GM18868 (cell line): ENCODE results near the gene LCN12.

ENCODE experiments used
- ATAC-seq: cut with Tn5 transposase; IDR thresholded peaks from one replicate; pipeline ENCODE4 v1.9.1; 2021; ENCODE audit warnings: mild to moderate bottlenecking, moderate library complexity; ENCODE audit not compliant: unreplicated experiment

Gene LCN12

DNA sequence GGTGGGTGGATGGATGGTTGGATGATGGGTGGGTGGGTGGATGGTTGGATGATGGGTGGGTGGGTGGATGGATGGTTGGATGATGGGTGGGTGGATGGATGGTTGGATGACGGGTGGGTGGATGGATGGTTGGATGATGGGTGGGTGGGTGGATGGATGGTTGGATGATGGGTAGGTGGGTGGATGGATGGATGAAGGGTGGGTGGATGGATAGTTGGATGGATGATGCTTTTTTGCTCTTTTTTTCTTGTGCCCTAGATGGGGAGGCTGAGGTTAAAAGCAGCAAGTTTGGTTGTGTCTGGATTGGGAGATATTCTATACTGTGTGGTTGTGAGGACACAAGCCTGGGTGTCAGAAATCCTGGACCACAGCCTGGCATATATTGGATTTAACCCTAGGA lies 5.4 kb downstream of the LCN12 start:
- no peak for ATAC-seq

DNA sequence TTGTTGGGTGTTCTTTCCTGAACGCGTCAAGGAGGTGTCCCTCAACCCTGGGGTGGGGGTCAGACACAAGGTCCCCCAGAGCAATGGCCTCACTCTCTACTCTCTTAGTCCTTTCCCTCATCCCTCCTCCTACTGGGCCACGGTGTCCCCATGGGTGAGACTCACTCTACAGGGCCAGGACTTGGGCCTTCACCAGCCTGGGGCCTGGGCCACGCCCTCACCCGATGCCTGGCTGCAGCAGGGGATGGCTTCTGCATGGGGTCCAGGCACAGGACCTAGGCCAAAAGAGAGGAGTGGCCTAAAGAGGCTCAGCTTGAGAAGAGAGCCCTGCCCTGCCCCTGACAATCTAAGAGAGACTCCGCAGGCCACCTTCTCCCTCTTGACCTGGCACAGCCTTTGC lies 5.8 kb downstream of the LCN12 start:
- ATAC-seq, result no peak

DNA sequence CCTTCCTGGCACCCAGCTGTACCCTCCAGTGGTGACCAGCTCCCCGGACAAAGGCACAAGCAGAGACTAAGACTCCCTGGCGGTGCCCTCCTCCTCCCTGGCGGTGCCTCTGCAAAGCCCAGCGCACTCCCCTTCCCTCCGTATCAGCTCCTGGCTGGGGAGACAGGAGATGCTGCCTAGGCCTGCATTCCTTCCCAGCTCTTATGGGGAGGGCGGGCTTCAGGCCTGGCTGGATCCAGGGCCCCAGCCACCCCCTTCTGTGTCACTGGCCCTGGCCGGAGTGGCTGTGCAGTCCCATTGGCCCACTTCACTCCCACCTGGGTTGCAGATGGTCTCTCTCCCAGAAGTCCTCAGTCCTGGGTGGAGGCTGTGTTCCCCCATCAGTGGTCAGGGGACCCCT lies 6.4 kb downstream of the LCN12 start:
- no peak for ATAC-seq

DNA sequence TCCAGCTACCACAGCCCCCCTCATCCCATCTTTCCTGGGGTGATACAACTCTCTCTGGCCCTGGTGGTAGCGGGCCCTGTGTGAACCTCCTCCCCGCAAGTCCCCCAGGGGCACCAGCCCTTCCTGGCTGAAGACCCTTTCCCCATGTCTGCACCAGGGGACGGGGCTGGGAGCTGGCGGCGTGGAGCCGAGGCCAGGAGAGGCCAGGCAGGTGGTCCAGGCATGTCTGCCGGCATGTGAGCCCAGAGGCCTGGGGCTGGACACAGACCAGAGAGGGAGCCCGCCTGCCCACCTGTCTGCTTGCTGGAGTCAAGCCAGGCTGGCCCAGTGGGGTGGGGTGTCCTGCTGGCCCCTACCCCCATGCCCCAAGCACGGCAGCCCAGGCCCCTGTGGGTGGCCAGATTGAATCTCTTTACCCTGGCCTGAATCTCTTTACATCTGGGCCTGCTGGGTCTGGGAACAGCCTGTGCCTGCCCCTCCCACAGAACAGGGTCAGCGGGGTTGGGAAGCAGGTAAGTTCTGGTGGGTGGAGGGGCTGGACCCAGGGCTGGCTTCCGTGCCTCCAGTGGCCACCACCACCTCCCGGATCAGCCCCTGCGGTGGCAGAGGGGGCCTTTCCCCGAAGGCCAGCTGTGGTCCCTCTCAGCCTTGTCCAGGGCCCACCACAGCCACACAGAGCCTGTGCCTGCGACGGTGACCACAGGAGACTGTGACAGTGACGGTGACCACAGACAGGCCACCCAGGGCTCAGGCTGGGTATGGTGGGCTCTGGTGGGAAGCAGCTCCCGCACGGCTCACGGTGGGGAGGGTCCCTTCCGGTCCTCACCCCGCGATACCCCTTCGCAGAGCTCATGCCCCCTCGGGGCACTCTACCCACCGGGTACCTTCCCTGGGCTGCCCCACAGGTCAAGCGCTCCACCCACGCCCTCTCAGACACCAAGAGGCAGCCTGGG lies 7.1 kb downstream of the LCN12 start:
- no peak for ATAC-seq

DNA sequence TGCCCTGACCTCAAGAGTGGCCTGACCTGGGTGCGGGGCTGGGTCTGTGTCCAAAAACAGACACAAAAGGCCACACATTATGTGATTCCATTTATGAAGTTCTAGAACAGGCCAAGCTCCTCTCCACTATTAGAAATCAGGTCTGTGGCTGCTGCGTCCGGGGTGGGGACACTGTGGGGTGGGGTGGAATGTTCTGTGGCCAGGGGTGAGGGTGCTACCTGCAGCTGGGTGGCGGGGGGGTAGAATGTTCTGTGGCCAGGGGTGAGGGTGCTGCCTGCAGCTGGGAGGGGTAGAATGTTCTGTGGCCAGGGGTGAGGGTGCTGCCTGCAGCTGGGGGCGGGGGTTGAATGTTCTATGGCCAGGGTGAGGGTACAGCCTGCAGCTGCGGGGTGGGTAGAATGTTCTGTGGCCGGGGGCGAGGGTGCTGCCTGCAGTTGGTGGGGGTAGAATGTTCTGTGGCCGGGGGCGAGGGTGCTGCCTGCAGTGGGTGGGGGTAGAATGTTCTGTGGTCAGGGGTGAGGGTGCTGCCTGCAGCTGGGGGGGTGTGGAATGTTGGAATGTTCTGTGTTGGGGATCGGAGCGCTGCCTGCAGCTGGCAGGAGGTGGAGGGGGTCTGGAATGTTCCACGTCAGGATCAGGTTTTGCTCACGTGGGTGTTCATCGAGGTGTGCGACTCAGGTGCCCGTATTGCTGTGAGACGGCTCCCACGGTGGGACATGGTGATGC lies 8.3 kb downstream of the LCN12 start:
- no peak for ATAC-seq

DNA sequence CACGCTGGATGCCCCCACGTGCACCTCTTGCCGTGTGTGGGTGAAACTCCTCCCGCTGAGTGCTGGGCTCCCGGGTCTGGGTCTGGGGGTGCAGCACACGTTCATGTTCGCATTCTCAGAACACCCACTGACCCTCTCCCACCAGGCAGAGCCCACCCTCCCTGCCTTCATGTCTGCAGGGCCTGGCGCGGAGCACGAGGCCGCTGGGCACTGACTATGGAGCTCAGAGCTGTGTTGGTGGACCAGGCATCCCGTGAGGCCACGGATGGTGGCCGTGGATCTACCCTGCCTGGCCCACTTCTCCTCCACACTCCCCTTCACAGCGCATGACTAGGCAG lies 8.8 kb downstream of the LCN12 start:
- ATAC-seq, result no peak

DNA sequence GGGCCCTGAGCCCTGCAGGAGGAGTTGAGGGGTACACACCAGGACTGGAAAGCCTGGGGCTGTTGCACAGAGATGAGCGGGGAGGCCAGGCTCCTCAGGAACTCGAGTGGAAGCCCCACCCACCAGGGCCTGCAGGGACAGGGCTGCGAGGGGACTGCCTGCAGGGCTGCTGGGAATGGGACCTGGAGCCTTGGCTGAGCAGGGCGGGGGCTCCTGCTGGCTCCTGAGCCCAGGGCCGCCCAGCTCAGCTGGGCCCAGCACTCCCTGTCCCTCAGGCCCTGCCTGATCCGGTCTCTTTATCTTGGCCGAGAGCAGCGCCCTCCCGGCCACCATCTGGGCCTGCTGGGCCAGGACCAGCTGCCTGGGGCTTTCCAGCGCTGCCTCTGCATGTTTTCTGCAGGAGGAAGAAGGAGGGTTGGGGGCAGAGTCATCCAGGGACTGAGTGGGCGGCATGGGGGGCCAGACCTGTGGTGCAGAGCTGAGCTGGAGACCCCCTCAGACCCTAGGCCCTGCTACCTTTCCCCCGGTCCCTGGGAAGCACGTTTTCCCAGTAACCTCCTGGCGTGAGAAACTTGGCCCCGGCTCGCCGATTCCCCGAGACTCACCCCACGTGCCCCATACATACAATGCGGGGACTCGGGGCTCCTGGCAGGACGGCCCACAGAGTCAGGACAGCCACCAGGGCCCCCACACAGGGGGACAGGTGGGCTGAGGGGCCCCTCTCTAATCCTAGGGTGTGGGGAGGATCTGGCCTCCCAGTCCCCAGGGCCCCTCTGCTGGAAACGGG lies 9.4 kb downstream of the LCN12 start:
- no peak for ATAC-seq

DNA sequence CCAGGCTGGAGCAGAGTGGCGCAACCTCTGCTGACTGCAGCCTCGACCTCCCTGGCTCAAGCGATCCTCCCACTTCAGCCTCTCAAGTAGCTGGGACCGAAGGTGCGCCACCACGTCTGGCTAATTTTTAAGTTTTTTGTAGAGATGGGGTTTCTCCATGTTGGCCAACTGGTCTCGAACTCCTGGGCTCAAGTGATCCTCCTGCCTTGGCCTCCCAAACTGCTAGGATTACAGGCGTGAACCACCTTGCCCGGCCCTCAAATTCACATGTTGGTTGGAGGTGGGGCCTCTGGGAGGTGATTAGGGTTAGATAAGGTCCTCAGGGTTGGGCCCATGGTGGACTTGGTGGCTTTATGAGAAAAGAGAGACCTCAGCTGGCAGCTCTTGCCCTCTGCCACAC lies 10.1 kb downstream of the LCN12 start:
- ATAC-seq, result no peak

DNA sequence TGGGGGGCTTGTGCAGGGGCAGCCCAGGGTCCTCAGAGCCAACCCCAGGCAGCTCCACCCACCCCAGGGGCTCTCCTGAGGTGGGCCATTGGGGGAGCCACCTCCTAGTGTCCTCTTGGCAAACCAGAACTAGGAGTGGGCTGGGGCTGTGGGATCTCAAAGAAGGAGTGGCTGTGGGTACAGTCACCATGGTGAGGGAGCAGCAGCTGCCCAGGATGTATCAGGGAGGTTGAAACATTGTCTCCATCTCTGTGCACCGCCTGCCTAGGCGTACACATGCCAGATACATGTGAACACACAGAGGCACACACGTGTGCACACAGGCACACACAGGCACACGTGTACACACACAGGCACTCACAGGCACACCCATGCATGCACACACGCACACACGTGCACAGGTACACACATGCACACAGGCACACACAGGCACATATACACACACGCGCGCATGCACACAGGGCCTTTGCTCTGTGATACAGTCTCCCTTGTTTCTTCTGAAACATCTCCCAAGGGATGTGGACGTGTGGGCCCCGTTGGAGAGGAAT lies 10.7 kb downstream of the LCN12 start:
- no peak for ATAC-seq

DNA sequence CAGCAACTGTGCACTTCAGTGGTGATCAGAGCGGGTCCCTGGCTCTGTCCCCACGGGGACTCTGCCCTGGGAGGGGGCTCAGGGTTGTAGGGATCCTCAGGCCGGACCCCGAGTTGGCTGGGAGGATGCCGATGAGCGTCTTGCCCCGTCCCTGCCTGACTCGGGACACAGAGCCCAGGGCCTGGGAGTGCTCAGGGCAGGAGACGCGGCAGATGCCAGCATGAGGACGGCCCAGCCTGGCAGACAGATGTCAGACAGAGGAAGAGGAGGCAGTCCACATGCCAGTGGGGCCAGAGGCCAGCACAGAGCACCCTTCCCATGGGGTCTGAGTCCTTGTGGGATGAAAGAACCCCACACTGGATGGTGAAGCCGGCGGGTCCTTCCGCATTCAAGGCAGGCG lies 11.3 kb downstream of the LCN12 start:
- ATAC-seq, result no peak

DNA sequence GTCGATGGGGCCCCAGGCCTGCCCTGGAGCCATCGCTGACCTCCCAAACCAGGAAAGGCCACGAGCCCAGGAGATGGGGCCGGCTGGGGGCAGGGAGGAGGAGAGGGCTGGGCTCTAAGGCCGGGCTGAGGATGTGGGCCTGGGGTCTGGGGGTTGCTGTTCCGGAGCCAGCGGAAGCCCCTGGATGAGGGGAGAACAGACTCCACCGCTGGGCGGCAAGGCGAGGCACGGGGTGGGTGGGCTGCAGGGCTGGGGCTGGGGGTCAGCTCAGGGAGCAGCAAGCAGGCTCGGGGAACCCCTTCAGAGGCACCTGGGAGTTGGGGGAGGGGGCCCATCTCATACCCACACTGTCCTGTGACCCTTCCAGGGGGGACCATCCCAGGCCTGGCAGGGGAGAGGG lies 11.7 kb downstream of the LCN12 start:
- no peak for ATAC-seq

DNA sequence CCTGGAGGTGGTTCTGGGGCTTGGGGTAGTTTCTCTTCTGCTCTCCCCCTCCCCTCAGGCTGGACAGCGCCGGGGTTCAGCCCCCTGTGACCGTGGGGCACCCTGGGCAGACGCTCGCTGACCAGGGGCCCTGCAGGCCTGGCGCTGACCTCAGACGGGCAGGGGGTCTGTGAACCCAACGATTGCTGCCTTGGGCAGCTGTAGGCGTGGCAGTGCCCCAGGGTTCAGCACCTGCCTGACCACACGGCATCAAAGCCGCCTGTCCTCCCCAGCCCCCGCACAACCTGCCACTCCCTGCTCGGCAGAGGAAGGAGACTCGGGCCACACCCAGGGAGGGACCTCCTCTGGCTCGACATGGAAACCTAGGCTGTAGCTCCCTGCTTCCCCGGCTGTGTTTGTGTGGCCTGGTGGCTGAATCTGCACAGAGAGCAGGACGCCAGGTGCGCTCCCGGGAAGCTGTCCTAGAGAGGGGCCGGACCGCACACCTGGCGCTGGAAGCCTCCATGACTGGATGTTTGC lies 12.2 kb downstream of the LCN12 start:
- no peak for ATAC-seq

DNA sequence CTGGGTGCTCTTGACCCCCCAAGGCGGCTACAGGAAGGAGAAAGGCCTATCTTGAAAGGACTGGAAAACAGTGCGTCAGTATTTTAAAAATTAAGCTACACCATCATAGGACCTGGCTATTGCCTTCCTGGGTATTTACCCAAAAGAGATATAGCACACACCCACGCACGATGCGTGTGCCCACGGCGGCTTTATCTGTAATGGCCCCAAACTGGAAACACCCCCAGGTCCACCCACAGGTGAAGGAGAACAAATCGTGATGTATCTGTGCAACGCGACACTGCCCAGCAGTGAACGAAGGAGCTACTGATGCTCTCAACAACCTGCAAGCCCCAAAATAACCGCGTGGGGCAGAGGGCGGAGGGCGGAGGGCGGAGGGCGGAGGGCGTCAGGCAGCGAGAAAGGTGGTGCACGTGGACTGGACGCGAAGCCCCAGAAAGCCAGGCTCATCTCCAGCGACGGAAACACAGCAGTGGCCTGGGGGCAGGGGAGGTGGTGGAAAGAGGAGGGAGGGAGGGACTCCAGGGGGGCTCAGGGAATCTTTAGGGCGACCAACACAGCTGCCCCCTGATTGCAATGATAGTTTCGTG lies 12.9 kb downstream of the LCN12 start:
- no peak for ATAC-seq

DNA sequence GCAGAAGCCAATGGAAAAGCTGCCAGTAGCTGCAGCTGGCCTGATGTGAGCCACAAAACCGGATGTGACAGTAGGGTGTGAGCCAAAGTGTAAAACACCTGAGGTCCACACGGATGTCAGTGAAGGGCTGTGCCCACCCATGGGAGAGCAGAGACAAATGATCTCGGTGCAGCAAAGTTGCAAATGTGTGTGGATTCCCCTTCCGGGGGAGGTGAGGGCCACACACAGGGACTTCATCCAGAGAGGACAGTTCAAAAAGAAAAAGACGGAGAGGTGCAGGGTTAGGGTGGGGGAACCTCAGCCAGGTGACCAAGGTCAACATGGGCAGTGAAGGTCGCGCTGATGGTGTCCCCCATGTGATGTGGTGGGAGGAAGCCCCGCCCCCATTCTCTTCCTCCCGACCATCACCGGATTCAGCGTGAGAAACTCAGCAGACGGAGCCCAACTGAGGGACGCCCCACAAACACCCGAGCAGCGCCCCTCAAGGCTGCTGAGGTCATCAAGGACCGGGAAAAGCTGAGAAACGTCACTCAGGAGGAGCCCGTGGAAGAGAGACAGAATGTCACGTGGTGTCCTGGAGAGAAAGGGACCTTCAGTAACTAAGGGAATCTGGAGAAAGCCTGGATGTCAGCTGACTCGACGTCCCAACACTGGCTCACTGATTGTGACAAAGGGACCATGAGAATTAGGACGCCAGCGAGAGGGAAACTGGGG lies 13.9 kb downstream of the LCN12 start:
- ATAC-seq, result no peak

DNA sequence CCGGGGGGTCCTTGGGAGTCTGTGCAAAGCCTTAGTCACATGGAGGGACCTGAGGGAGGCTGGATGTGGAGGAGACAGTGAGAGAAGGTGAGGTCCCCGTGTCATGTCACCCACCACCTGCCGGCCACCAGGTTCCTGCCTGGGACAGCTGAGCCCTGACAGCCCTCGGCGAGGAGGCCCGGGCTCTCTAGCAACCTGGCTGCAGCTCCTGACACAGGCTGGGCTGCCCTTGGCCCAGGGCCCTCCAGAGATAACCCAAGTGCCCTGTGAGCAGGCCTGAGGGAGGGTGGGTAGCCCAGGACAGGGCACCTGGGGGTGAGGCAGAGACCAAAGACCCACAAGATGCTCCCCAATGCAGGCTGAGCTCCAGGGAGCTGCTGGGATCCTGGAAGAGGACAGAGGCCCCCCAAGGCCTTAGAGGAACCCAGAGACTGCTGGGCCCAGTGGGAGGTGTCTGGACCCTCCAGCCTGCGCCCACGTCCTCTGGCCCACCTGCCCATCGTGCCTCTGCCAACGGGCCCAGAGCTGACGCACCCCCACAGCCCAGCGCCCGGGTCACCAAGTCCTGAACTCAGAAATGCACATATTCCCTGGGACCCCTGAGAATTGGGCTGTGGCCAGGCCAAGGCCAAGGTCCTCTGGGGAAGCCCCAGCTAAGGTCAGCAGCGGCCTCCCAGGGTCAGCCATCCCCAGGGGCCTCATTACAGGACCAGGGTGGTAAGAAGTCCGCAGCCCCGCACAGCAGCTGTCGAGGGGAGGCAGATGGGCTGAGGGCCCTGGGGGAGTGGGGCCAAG lies 16.5 kb downstream of the LCN12 start:
- ATAC-seq, result no peak

DNA sequence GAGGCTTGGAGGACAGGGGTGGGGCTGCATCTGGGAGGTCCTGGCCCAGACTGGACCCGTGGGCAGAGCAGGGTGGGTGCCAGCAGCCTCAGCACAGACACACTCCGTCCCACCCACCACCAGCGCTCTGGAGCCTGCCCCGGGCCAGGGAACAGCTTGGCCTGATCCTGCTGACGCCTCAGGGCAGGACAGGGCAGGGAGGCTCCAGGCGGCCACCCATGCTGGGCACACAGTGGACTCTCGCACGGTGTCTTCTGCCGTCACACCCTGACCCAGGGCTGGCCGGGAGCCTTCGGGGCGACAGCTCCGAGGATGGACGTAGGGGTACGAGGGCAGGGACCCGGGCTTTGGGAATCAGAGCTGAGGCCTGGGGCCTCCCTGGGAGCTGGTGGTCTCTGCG lies 17.1 kb downstream of the LCN12 start:
- ATAC-seq, result no peak

DNA sequence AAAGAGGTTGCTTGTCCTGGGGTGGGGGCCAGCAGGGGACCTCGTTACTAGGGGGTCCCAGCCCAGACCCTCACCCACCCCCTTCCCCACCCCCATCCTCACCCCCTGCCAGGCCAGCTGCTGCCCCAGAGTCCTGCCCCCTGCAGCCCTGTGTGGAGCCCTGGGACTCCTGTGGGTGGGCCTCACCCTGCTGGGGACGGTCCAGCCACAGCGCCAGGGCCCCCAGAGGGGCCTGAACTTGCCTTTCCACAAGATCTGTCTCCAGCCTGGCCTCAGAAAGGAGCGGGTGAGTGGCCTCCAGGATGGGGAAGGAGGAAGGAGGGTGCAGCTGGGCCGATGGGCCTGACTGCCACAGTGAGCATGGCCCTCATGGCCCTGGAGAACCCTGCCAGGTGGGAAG lies 17.7 kb downstream of the LCN12 start:
- no peak for ATAC-seq

DNA sequence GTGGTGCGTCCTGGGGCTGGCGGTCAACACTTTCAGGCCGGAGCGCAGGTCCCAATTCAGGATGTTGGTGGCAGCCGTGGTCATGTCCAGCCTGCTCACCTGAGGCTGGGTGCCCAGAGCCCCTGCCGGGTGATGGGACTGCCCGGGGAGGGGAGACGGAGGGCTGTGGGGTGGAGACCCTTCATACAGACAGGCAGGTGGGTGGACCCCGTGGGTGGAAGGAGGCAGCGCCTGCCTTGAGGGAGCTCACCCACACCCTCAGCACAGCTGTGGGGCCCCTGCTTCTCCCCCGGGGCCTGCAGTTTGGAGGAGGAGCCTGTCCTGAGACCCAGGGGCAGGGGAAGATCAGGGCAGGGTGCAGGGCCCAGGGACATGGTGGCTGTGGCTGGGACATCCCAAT lies 18.3 kb downstream of the LCN12 start:
- no peak for ATAC-seq

DNA sequence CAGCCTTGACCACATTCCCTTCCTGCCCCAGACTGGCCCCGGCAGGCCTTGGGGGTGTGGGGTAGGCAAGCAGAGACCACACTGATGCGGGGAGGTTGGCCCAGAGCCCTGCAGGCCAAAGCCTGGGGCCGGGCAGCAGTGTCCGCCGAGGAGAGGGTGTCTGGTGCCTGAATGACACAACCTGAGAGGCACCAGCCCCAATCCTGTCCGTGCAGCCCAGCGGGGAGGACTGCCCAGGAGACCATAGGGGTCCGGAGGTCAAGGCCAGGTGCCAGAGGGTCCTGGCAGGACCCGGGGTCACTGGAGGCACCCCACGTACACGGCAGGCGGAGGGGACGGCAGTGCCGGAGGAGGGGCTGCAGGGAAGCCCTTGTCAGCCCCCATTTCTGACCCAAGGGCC lies 19.7 kb downstream of the LCN12 start:
- no peak for ATAC-seq
